DMS 273 (cell line): Measurements from ENCODE around the gene TAS2R40.
A peak's percentile ranks its signal among the peaks of the same experiment; 100 is the strongest.

Source experiments
- DNase-seq: peaks from one replicate; lab custom pipeline; 2025; ENCODE audit not compliant: unreplicated experiment; lab: John Stamatoyannopoulos, UW

The TAS2R40 gene

DNA sequence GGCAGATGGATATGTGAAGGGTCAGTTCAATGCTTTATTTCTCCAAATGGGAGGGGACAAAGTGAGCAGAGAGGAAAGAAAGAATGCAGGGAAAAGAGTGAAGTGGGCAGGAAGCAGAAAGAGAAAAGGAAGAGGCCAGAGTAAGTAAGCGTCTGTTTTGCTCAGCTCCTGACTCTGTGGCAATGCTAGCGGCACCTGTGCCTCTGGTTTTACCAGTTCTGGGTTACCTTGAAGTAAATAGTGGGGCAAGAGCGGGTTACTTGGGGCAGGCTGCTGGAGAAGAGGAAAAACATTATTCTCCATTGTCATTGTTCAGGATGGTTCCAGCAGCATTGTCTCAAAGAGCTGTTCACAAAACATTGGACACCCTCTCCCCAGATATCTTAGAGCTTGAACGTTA, 1.9 kb downstream of the TAS2R40 start:
- DNase-seq = no peak

DNA sequence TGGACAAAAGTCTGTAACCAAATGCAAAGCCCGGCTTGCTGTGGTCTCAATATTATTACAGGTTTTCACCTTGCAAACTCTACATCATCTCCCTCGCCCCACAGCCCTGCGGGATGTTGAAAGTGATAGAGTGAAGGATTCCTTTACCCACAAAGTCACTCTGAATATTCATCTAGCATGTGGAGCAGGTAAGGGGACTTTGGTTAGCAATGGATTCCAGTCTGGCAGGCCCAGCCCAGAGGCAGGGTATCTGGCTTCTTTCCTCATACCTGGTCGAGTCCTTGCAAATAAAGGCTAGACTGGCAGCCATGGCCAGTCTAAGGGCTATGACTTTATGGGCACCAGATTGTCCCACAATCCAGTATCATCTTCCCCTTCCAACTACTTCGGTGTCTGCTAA, 3.2 kb downstream of the TAS2R40 start:
- no peak for DNase-seq

DNA sequence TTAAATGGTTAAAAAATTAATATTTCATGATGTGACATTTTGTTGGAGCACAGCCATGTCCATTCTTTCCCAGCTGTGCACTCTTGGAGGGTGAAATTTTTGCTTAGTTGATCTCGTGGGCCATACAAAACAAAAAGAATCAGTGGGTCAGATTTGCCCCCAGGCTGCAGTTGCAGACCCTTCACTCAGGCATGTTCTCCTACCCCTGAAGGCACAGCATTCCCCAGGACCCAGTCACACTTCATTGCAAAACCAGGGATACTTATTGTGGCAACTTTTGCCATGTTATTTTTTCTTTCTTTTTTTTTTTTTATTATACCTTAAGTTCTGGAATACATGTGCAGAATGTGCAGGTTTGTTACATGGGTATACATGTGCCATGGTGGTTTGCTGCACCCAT, 6.0 kb downstream of the TAS2R40 start:
- no peak for DNase-seq

DNA sequence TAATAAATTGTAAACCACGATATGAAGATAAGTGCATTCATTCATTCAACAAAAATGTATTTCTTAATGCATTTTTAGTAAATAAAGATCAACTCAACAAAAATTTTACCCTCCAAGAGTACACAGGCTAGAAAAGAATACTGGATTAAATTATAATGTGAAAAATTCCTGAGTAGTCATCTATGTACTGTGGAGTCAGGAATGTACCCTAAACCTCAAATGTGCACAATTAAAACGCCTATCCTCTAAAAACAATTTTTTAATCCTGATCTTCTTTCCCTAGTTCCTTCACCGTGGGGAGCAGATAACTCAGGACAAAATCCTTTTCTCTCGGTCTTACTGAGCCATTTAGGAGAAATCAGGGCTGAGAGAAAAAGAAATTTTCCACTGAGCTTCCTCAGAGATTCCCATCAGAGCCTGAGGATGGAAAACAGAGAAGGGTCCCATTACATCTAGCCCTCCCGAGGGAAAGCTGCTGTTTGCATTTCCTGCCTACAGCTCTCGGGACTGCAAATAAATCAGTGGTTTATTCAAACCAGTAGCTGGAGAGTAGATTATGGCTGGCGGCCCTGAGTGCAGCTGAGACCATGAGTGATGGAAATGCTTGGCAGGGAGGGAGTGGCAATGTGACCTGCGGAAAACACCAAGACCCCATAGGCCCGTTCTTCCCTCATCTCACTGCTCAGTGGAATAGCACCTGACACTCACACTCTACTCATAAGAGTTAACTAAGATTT, 7.4 kb downstream of the TAS2R40 start:
- no peak for DNase-seq

DNA sequence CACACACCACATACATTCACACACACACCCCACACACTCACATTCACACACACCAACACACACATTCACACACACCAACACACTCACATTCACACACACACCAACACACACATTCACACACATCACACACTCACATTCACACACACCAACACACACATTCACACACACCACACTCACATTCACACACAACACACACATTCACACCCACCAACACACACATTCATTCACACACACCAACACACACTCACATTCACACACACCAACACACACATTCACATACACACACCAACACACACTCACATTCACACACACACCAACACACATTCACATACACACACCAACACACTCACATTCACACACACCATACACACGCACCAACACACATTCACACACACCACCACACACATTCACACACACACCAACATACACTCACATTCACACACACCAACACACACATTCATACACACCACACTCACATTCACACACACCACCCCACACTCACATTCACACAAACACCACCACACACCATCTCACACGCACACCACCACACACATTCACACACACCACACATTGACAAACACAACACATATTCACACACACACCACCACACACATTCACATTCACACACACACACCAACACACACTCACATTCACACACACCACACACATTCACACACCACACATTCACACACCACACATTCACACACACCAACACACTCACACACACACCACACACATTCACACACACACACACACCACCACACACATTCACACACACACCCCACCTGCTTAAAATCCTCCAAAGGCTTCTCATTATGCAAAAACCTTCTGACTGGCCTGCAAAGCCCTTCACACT, 9.0 kb downstream of the TAS2R40 start:
- no peak for DNase-seq

DNA sequence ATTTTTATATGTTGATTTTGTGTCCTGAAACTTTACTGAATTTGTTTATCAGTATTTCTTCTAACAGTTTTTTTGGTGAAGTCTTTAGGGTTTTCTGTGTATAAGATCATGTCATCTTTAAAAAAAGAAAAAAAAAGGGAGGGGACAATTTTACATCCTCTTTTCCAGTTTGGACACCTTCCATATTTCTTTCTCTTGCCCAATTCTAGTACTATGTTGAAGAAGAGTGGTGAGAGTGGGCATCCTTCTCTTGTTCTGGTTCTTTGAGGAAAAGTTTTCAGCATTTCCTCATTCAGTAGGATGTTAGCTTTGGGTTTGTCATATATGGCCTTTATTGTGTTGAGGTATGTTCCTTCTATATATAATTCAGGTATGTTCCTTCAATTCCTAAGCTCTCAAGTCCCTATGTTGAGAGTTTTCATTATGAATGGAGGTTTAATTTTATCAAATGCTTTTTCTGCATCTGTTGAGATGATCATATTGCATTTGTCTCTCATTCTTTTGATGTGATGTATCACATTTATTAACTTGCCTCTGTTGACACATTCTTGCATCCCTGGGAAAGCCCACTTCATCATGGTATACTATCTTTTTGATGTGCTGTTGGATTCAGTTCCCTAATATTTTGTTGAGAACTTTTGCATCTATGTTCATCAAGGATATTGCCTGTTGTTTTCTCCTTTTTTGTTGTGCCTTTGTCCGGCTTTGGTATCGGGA, 12.1 kb downstream of the TAS2R40 start:
- no peak for DNase-seq

DNA sequence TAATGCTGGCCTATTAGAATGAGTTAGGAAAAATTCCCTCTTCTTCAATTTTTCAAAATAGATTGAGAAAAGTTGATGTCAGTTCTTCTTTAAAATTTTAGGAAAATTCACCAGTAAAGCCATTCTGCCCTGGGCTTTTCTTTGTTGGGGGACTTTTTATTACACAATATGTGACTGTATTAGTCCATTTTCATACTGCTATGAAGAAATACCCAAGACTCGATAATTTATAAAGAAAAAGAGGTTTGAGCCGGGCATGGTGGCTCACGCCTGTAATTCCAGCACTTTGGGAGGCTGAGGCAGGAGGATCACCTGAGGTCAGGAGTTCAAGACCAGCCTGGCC, 12.7 kb downstream of the TAS2R40 start:
- DNase-seq = no peak

DNA sequence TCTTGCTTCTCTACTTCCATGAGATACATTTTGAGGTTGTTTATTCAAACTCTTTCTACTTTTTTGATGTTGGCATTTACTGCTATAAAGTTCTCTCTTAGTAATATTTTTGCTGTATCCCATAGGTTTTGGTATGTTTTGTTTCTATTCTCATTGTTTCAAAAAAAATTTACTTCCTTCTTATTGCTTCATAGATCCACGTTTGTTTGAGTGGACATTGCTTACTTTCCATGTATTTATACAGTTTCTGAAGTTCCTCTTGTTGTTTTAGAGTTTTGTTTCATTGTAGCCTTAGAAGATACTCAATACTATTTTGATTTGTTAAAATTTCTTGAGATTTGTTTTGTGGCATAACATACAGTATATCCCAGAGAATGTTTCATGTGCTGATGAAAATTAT, 13.7 kb downstream of the TAS2R40 start:
- no peak for DNase-seq

DNA sequence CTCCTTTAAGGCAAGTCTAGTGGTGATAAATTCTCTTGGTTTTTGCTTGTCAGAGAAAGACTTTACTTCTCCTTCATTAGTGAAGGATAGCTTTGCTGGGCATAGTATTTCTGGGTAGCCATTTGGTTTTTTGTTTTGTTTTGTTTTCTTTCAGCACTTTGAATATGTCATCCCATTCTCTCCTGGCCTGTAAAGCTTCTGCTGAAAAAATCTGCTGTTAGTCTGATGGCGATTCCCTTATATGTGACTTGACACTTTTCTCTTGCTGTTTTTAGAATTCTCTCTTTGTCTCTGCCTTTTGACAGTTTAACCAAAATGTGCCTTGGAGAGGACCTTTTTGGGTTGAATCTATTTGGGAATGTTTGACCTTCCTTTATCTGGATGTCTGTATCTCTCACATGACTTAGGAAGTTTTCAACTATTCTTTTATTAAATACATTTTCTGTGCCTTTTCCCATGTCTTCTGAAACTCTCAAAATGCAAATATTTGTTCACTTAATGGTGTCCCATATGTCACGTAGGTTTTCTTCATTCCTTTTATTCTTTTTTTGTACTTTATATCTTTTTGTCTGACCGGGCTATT, 14.7 kb downstream of the TAS2R40 start:
- DNase-seq = no peak

DNA sequence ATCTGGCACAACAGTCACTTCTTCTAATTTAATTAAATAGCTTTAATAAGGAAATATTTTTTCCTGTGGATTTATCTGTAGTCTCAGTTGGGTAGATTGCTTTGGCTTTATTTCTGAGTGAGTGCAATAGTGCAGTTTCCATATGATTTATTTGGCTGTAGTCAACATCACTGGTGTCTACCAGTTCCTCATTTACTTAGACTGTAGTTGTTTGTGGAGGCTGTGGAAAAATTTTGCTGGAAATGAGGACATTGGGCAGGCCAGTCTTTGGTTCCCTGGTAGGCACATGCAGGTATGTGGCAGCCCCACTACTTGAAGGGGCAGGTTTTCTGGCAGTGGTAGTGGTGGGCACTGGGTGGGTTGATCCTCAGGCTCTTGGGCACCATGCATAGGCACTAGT, 15.5 kb downstream of the TAS2R40 start:
- no peak for DNase-seq

DNA sequence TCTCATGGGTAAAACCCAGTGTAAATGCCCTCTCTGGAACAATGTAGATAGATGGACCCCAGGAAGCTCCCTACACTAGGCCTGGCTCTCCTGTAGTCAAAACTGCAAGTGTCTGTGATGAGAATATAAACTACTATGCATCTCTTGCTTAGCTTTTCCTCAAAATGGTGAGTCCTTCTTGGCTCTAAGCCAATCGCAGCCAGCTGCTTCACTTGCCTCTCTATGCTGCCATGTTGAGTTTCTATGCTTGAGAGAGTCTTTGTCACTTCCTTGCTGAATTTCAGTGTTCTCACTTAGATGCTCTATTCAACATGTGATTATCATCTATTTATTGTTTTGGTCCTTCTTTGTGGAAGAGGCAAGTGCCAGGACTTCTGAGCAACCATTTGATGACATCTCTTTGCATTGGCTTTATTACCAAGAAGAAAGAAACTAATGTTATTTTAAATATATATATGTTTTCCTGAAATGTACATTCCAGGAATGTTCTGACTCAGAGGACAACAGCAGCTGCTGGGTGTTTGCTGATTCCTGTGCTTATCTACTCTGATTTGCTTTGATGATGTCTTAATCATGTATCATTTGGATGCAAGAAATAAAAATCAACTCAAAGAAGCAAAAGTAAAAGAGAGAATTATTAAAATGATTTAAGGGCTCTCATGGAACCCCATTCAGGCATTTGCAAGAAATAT, 16.6 kb downstream of the TAS2R40 start:
- peak; percentile 24 for DNase-seq

DNA sequence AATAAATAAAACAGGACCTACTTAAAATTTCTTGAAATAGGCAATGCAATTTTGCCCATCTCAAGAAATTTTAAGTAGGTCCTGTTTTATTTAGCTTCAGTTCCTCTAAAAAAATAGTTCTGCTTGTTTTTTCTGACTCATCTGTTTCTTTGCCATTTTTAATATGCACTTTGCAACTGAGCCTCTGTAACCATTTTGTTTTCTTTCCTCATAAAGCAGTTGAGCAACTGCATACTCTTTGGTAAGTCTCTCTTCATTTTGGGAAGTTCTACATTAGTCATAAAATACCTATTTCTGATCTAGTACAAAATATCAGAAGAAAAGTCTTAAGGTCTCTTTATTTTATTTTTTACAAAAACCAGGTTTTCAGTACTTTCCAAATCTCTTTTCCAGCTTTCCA, 18.0 kb downstream of the TAS2R40 start:
- no peak for DNase-seq

DNA sequence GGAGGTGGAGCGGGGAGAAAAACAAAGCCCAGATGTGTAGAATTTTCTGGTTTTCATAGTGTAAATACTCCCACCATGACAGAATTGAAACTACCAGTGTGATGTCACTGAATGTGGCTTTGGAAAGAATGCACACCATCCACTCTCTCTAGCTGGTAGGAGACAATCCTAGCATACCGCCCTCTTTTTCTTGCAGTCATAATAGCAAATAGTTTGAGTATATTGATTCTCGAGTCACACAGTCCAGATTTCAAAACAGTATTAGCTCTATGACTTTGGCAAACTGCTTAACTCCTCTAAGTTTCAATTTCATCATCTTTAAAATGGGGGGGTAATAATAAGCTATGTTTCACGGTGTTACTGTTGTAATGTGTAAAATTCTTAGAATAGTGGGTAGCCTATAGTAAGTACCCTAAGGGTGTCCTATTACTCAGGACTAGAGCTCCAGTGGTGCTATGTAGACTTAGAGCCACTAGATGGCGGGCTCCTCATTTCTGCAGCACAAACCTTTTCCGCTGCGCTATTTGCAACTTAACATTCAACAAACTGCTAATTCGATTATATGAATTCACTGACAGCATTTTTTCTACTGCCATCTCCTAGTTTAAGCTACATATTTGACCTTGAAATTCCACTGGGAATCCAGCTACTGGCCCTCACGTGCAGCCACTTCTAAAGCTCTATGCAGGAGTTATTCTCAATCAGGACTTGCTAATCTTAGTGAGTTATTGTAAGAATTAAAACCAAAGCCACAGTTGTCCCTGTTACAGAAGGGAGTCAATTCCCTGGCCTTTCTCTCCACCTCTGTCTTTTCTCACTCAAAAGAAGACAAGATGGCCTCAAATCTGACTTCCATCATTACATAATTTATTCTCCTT, 18.7 kb downstream of the TAS2R40 start:
- peak; percentile 87 for DNase-seq

DNA sequence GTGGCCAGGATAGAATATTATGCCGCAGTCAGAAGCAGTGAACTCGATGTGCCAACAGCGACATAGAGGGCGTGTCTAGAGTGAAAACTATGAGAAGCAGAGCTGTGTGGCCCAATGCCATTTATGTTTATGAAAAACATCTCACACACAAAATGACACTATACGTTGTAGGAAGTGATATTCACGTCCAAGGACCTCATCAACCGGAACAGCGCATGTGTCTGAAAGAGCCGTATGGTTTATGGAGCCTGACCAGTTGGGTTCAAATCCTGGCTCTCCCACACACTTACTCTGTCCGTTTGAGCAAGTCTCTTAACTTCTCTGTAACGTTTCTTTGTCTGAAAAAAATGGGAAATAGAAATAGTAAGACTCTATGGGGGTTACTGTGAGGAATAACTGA, 20.5 kb downstream of the TAS2R40 start:
- no peak for DNase-seq

DNA sequence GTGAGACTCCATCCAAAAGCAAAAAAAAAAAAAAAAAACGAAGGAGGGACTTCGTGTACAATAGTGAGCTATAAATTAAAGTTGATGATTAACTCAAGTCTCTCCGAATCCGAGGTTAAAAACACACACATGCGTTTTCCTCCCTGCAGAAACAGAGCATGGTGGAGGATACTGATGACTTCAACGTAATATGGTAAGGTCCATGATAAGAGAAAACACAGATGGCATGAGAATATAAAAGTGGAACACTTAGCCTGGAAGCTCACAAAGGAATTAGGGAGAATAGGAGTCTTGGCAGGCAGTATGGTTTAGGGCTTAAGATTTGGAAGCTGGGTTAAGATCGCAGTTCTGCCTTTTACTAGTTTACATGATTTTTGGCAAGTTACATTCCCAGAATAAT, 21.3 kb downstream of the TAS2R40 start:
- DNase-seq = no peak

DNA sequence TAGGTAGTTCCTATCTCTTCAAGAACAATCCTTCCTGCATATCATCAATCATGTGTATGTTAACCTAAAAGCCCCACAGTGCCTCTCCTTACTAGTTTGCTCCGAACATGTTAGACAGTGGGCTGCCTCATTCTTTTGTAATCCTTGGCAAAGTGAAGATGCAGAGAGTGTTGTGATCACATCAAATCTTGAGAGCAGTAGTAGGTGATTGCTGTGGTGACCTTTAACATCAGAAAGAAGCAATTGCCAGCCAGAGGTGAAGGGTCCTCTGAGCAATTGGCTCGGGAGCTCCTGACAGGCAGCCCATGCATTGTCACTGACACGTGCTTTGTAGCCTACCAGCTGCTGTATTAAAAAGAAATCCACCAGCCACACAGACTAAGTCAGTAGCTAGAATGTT, 21.8 kb downstream of the TAS2R40 start:
- DNase-seq = no peak

DNA sequence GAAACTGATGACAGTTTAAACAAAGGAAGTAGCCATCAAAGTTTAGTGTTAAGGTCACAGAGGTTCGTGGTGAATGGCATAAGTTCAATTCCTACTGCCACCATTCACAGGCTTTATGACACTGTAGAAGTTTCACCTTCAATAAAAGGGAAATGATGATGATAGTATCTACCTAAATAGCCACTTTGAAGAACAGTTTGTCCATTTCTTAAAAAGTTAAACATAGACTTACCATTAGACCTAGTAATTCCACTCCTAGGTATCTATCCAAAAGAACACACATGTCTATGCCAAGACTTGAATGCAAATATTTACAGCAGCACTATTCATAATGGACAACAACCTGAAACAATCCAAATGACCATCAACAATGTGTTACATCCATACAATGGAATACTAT, 22.5 kb downstream of the TAS2R40 start:
- DNase-seq = no peak

DNA sequence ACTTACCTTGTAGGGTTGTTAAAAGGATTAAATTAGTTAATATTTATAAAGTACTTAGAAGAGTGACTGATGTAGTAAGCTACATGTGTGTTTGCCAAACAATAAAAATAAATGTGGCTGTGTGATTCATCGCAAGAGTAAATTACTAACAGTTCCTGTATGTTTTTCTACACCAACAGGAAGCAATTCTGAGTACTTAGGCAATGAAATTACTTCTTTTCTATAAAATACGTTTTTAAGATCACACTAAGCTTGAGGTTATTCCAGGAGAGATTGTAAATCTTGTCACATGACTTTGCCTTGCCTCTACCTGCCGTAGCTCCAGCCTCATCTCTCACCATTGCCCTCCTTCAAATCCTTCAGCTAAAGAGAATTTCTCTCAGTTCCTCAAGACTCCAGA, 23.3 kb downstream of the TAS2R40 start:
- DNase-seq = no peak

DNA sequence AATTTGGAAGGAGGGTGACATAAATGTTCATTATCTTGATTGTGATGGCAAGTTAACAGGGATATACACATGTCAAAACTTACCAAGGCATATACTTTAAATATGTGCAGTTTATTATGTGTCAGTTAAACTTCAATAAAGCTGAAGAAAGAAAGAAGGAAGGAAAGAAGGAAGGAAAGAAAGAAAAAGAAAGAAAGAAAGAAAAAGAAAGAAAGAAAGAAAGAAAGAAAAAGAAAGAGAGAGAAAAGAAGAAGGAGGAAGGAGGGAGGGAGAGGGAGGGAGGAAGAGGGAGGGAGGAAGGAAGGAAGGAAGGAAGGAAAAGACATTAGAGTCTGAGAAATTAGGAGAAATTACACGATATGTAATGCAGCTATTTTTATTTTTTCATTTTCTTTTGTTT, 25.5 kb downstream of the TAS2R40 start:
- no peak for DNase-seq

DNA sequence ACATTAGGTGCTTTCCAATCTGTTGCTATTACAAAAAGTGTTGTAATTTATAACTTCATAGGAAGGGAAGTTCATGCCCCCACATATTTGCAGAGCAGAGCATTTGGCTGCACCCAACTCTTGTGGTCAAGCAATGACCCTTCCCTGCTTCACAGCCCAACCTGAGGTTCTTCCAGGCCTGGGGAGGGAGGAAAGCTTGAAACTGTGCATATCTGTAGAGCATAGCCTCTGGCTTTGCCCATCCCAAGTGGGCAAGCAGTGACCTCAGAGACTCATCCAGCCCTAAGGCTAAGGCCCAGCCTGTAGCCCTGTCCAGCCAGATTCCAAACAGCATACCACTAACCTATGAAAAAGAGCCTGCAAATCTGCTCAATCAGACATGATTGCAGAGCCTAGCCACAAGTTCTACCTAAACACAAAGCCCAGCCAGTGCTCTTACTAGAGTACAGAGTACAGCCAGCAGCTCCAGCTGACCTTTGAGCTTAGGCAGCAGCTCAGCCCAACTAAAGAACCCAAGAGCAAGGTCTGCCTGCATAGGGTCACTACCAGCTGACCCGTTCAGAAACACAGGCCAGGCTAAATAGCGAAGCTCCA, 27.0 kb downstream of the TAS2R40 start:
- no peak for DNase-seq
